ENCODE measurements around the gene ANGPTL4. TPM values are rescaled to one million over a fixed set of nuclear protein-coding genes. Genes with fewer than 3 reads are reported as not detected.

The ANGPTL4 gene
- total and polyA plus RNA-seq, 2 of the 13 experiments (the other 11 are each of a cell fraction or from before 2014, with no cell fraction given): 0.80 to 21.7 TPM

DNA sequence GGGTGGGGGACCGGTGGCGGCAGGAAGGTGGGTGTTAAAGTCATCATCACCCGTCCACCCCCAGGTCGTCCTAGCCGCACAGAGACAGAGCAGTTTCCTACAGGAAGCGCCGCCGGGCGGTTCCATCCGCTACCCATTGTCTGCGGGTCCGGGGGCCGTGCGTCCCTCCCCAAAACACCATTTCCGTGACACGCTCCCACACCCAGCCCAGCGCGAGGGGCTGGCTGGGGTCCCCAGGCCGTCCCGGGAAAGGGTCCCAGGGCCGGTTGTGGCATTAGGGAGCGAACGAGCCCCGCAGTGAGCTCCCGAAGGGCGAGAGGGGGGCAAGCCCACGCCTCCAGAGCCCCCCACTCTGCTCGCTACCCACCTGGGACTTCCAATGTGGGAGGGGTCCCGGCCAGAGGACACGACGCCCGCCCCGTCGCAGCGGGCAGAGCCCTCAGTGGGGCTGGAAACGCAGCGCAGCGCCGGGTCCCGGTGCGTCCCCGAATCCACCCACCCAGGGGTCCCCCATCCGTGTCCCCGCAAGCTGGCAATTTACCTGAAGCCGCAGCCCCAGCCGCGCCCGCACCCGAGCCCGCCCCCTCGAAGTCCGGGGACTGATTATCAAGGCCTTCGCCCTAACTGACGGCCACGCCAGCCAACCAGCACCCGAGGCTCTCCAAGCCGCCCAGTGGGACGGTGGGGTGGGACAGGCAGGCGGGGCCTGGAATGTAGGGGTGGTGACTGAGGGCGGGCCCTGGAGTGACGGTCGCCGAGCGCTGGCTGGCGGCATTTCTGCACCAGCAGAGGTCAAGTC lies 21.1 kb upstream of the ANGPTL4 start, which contains the start of gene KANK3 (continued):
- TF ChIP-seq, protein P1, sequence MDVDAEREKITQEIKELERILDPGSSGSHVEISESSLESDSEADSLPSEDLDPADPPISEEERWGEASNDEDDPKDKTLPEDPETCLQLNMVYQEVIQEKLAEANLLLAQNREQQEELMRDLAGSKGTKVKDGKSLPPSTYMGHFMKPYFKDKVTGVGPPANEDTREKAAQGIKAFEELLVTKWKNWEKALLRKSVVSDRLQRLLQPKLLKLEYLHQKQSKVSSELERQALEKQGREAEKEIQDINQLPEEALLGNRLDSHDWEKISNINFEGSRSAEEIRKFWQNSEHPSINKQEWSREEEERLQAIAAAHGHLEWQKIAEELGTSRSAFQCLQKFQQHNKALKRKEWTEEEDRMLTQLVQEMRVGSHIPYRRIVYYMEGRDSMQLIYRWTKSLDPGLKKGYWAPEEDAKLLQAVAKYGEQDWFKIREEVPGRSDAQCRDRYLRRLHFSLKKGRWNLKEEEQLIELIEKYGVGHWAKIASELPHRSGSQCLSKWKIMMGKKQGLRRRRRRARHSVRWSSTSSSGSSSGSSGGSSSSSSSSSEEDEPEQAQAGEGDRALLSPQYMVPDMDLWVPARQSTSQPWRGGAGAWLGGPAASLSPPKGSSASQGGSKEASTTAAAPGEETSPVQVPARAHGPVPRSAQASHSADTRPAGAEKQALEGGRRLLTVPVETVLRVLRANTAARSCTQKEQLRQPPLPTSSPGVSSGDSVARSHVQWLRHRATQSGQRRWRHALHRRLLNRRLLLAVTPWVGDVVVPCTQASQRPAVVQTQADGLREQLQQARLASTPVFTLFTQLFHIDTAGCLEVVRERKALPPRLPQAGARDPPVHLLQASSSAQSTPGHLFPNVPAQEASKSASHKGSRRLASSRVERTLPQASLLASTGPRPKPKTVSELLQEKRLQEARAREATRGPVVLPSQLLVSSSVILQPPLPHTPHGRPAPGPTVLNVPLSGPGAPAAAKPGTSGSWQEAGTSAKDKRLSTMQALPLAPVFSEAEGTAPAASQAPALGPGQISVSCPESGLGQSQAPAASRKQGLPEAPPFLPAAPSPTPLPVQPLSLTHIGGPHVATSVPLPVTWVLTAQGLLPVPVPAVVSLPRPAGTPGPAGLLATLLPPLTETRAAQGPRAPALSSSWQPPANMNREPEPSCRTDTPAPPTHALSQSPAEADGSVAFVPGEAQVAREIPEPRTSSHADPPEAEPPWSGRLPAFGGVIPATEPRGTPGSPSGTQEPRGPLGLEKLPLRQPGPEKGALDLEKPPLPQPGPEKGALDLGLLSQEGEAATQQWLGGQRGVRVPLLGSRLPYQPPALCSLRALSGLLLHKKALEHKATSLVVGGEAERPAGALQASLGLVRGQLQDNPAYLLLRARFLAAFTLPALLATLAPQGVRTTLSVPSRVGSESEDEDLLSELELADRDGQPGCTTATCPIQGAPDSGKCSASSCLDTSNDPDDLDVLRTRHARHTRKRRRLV (CRISPR knock-in tag; IDR thresholded peaks at IDR 0.05): 0 out of 2 replicates have a peak, but pooled peaks have one; percentile 22
- TF ChIP-seq, protein P2, sequence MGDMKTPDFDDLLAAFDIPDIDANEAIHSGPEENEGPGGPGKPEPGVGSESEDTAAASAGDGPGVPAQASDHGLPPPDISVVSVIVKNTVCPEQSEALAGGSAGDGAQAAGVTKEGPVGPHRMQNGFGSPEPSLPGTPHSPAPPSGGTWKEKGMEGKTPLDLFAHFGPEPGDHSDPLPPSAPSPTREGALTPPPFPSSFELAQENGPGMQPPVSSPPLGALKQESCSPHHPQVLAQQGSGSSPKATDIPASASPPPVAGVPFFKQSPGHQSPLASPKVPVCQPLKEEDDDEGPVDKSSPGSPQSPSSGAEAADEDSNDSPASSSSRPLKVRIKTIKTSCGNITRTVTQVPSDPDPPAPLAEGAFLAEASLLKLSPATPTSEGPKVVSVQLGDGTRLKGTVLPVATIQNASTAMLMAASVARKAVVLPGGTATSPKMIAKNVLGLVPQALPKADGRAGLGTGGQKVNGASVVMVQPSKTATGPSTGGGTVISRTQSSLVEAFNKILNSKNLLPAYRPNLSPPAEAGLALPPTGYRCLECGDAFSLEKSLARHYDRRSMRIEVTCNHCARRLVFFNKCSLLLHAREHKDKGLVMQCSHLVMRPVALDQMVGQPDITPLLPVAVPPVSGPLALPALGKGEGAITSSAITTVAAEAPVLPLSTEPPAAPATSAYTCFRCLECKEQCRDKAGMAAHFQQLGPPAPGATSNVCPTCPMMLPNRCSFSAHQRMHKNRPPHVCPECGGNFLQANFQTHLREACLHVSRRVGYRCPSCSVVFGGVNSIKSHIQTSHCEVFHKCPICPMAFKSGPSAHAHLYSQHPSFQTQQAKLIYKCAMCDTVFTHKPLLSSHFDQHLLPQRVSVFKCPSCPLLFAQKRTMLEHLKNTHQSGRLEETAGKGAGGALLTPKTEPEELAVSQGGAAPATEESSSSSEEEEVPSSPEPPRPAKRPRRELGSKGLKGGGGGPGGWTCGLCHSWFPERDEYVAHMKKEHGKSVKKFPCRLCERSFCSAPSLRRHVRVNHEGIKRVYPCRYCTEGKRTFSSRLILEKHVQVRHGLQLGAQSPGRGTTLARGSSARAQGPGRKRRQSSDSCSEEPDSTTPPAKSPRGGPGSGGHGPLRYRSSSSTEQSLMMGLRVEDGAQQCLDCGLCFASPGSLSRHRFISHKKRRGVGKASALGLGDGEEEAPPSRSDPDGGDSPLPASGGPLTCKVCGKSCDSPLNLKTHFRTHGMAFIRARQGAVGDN (CRISPR knock-in tag; IDR thresholded peaks at IDR 0.05): peak; percentile 67
- TF ChIP-seq, protein P3, sequence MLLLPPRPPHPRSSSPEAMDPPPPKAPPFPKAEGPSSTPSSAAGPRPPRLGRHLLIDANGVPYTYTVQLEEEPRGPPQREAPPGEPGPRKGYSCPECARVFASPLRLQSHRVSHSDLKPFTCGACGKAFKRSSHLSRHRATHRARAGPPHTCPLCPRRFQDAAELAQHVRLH (CRISPR knock-in tag; IDR thresholded peaks at IDR 0.05; ENCODE audit: borderline replicate concordance, low read depth): 0 out of 2 replicates have a peak, but pooled peaks have one; percentile 18
- TF ChIP-seq MAZ (IDR thresholded peaks at IDR 0.05; ENCODE audit: borderline replicate concordance, low read depth, low read length): no peak
- 0 out of 2 replicates have a peak, but pooled peaks have one; percentile 24 for TF ChIP-seq MAZ (CRISPR knock-in tag; IDR thresholded peaks at IDR 0.05; ENCODE audit: low read depth)
- TF ChIP-seq, protein P4, sequence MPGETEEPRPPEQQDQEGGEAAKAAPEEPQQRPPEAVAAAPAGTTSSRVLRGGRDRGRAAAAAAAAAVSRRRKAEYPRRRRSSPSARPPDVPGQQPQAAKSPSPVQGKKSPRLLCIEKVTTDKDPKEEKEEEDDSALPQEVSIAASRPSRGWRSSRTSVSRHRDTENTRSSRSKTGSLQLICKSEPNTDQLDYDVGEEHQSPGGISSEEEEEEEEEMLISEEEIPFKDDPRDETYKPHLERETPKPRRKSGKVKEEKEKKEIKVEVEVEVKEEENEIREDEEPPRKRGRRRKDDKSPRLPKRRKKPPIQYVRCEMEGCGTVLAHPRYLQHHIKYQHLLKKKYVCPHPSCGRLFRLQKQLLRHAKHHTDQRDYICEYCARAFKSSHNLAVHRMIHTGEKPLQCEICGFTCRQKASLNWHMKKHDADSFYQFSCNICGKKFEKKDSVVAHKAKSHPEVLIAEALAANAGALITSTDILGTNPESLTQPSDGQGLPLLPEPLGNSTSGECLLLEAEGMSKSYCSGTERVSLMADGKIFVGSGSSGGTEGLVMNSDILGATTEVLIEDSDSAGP (CRISPR knock-in tag; IDR thresholded peaks at IDR 0.05; ENCODE audit: borderline replicate concordance): peak; percentile 38; the same call in 1 of the 2 replicates
- peak; percentile 99 for TF ChIP-seq TEAD3 (CRISPR knock-in tag; optimal IDR thresholded peaks at IDR 0.05; ENCODE audit: borderline replicate concordance)
- TF ChIP-seq NFYB (CRISPR knock-in tag; IDR thresholded peaks at IDR 0.05): peak; percentile 97
